GM08714 (cell line): ENCODE measurements around the gene CHMP1A.

Experiments
- H3K4me3 ChIP-seq: fragments of 200-500 bp; sonication (Bioruptor generic); 2 replicates; pipeline ENCODE4 v1.5.1; 2014; ENCODE audit warnings: mild to moderate bottlenecking, low read length, inconsistent platforms
- ZNF274 ChIP-seq: IDR thresholded peaks from 2 replicates; pipeline ENCODE4 v1.6.1; 2012; ENCODE audit warnings: mild to moderate bottlenecking, low read depth, low read length

The CHMP1A gene

DNA sequence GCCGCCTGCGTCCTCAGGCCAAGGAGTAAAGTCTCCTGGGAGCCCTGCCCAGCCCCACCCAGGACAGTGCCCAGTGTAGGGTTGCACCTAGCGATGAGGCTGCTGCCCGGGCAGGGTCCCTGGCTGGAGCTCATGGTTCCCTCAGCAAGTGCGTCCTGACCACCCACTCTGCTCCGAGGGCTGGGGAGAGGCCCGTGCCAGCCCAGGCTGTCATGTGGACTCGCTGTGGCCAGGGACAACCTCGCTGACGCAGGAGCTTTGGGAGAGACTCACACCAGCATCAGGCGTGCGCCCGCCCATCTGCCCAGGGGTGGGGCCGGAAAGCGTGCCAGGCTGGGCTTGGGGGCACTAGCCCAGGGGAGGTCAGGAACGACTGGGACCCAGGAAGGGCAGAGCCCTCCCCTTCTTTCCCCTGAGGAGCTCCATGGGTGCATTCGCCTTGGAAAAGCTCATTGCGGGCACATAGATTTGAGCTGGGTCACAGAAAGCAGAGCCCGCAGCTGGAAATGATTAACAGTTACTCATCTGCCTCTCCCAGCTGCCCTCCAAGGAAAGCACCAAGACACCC is 24.4 kb downstream of the CHMP1A start:
- TF ChIP-seq ZNF274, result no peak
- H3K4me3 ChIP-seq, result no peak overlapping the region

- no peak overlapping the region for H3K4me3 ChIP-seq
- no peak for TF ChIP-seq ZNF274
These were observed 27.5 kb downstream of the CHMP1A start for GRCh38 chr16:89629827-89630610.

DNA sequence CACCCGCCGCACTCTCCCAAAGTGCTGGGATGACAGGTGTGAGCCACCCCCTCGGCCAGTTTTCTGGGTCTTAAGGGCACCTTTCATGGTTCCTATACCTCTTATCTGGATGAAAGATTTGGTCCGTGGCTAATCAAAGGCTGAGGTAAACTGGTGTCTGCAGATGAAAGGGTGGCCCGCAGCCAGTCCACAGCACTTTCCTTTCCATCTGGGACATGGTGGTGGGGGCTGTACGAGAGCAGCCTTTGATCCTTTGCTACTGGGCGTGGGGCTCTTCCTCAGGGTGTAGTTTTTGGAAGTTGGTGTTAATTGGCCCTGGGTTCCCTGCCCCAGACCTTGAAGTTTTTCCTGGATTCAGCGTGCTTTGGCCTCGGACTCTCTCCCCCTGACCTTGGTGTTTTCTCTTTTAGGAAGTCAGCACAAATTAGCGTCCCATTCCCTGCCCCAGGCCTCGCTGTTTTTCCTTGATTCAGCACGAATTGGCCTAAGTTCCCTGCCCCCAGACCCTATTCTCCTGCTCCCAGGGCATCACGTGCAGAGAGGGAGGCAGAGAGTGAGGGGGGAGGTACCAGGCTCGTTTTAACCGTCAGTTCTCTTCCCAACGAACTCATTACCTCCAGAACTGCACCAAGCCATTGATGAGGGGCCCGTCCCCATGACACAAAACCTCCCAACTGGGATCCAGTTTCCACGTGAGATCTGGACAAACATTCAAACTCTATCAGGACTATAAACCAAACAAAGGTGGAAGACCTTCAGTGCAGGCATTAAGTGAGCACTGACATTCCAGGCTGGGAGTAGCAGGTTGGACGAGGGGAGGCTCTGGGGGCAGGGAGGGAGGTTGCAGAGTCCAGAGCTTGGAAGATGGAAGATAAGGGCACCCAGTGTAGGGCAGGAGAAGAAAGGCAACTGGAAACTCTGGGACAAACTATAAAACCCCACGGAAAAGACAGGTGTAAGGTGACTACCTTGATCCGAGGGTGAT is 32.4 kb downstream of the CHMP1A start:
- H3K4me3 ChIP-seq, result no peak overlapping the region
- TF ChIP-seq ZNF274, result no peak

DNA sequence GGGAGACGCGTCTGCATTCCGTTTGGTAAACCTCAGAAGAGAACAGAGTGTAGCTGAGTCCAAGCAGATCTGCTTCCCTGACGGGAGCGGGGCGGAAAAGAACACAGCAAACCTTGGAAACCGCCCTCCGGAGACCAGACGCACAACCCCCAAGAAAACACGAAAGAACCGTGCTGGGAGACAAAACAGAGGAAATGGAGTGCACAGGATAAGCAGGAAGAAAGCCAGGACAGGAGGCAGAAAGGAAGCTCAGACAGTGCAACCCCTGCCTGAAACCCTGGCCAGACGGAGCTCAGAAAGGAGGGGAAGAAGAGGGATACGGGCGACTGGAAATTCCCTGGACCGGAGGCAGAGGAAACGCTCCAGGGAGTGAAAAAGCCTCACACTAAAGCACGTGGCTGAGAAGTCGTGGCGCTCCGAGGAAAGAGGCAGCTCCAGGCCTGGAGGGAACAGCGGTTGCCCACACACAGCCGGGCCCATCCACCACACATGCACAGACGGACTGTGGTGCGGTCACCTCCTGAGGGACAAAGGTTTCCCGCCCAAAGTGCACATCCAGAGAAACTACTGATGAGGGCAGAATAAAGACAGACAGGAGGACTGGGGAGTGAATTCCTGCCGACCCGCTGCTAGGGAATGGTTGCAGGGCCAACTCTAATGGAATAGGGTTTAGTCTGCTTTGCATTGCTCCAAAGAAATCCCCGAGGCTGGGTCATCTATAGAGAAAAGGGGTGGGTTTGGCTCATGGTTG is 33.8 kb downstream of the CHMP1A start:
- TF ChIP-seq ZNF274, result no peak
- H3K4me3 ChIP-seq, result no peak overlapping the region

GRCh38 chr16:89621698-89622409 is 35.7 kb downstream of the CHMP1A start:
- H3K4me3 ChIP-seq, result no peak overlapping the region
- TF ChIP-seq ZNF274, result no peak

- H3K4me3 ChIP-seq, result no peak overlapping the region
- no peak for TF ChIP-seq ZNF274
These were observed 36.3 kb downstream of the CHMP1A start for GRCh38 chr16:89621136-89621697.

- H3K4me3 ChIP-seq, result no peak overlapping the region
- TF ChIP-seq ZNF274, result no peak
These were observed 37.1 kb downstream of the CHMP1A start for GRCh38 chr16:89620406-89620841.

GRCh38 chr16:89619840-89620239 is 37.7 kb downstream of the CHMP1A start:
- no peak overlapping the region for H3K4me3 ChIP-seq
- no peak for TF ChIP-seq ZNF274

DNA sequence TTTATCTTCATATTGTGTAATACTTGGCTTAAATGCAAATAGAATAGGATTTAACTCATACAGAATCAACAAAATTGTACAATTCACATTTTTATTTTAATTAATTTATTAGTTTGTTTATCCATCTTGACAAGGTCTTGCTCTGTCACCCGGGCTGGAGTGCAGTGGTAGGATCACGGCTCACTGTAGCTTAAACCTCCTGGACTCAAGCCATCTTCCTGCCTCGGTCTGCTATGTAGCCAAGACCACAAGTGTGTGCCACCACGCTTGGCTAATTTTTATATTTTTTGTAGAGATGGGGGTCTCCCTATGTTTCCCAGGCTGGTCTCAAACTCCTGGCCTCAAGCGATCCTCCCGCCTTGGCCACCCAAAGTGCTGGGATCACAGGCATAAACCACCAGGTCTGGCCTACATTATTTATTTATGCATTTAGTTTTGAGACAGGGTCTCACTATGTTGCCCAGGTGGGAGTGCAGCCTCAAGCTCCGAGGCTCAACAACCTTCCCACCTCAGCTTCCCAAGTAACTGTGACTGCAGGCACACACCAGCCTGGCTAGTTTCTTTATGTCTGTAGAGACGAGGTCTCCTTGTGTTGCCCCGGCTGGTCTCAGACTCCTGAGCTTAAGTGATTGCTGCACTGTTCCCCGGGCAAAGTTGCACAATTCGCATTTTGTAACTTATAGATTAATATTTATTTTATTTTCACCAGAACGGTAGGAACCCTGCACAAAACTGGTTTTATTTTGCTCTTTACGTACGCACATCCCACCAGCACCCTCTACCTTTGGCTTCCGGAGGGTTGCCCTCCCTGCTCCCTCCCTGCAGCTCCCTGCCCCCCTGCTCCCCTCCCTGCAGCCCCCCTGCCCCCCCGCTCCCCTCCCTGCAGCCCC is 39.2 kb downstream of the CHMP1A start:
- TF ChIP-seq ZNF274, result no peak
- no peak overlapping the region for H3K4me3 ChIP-seq

DNA sequence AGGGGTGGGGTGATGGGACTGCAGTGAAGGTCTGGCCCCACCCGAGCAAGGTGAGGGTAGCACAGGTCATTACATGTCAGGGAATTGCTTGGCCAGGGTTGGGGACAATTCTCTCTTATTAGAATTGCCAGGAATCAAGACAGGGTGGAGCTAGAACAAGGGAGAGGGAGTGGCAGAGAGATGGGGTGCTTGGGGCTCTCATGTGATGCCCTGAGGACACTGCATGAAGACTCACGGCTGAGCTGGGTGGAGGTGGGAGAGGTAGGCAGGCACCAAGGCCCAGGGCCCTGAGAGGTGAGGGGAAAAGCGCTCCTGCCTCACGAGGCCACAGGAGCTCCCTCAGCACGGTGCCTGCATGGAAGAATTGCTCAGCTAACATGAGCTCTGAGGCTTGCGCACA is 40.5 kb downstream of the CHMP1A start:
- H3K4me3 ChIP-seq, result no peak overlapping the region
- TF ChIP-seq ZNF274, result no peak

- H3K4me3 ChIP-seq, result no peak overlapping the region
- no peak for TF ChIP-seq ZNF274
These were observed 40.9 kb downstream of the CHMP1A start for GRCh38 chr16:89616623-89617022.

DNA sequence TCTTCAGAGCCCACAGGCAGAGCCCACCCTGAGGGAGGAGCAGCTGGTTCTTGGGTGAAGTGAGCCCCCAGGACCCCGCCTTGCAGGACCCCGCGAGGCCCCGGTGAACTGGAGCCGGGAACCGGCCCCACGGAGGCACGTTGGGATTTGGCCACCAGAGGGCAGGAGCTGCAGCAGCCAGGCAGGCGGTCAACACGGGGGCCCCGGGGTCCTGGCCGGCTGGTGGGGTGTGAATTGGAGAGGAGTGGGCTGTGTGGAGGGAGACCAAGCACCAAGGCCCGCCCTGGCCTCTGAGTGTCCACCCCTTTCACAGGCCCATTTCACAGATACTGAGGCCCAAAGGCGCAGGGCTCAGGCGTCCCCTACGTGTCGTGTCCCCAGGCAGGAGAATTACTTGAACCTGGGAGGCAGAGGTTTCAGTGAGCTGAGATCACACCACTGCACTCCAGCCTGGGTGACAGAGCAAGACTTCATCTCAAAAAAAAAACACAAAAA is 41.9 kb downstream of the CHMP1A start:
- TF ChIP-seq ZNF274, result no peak
- H3K4me3 ChIP-seq, result no peak overlapping the region
